Retina (tissue), 1 donor: ENCODE measurements around the gene CHST11.
A peak's percentile ranks its signal among the peaks of the same experiment; 100 is the strongest.

Experiments
- DNase-seq: peaks from one replicate; pipeline ENCODE4 v3.0.0-alpha.2; 2016

CHST11 gene

GRCh38 chr12:104591257-104591885, 134.6 kb downstream of the CHST11 start:
- no peak for DNase-seq

GRCh38 chr12:104593482-104593881, 136.7 kb downstream of the CHST11 start:
- DNase-seq = no peak

- no peak for DNase-seq
These were observed 139.5 kb downstream of the CHST11 start for GRCh38 chr12:104596134-104596799.

- DNase-seq = no peak
These were observed 140.4 kb downstream of the CHST11 start for GRCh38 chr12:104596898-104597843.

GRCh38 chr12:104598342-104599271, 141.9 kb downstream of the CHST11 start:
- DNase-seq = no peak

- DNase-seq = no peak
These were observed 142.7 kb downstream of the CHST11 start for GRCh38 chr12:104599272-104600035.

DNA sequence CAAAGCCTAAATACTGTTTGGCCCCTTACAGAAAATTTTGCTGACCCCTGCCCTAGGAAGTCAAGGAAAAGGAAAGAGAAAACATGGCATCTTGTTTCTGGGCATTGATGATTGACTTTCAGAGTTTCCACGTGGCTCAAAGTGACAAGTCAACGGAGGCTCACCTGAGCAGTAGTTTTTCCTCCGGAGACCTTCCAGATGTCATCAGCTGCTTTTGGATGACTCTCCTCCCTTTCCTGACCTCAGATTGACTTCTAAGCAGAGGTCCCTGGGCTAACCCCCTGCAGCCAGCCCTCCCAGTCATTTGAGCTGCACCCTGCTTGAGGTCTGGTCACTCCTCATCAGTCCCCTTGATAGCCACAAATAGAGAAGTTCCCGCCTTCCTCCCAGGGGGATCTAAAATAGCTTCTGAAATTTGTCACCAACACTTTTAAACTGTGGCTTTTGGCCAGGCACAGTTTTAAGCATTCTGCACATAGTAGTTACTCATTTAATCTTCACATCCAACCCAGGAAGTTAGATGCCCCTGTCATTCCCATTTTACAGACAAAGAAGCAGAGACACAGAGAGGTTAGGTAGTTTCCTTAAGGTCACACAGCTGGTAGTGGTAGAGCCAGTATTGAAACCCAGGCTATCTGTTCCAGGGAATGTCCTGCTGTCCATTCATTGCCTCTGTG, 143.4 kb downstream of the CHST11 start:
- no peak for DNase-seq

DNA sequence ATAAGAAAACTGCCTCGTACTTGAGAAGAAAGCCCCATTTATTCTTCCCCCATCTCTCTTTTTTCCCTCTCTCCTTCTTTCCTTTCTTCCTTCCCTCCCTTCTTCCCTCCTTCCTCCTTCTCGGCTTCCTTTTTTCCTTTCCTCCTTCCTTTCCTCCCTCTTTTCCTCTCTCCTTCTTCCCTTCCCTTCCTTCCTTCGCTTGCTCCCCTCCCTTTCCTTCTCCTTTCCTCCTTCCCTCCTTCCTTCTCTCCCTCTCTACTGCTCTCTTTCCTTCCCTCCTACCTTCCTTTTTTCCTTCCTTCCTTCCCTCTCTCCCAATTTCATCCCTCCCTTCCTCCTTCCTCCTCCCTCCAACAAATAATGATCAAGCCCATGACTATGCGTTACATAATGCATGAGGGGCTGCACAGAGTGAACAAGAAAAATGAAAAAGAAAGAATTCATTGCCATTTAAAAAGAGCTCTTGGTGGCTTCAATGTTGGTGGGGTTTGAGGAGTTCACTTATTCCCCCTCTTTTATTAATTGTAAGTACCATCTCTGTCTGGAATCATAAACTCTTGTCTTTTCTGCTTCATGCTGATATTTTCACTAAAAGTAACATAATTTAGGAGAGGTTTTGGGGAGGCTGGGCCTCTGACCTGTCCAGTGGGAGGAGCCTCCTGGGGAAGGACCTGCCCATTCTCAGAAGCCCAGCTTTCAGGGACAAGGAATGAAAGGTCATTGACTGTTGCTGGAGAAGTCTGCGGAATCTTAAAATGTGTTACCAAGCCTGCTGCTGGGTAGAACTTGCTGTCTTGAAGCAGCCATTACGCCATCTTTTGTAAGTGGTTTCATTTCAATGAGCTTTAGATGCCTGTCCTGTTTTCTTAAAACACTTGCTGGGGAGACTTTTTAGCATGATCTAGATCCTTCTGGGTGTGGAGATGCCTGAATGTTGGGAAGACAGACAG, 144.3 kb downstream of the CHST11 start:
- no peak for DNase-seq

DNA sequence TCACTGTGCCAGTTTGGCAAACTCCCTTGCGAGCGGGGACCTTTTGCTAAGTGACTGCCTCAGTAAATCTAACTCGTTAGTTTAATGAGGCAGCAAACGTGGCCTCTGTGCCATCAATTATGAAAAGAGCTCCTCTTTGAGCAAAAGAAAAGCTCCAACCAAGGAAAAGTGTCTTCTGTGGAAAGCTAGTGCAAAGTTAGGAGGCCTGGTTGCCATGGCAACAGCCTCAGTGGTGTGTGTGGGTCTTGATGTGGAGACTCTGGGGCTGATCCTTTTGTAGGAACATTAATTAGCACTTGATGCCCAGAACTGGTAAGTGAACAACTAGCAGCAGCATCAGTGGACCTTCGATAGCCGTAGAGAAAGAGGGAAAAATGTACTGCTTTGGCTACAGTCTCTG, 145.7 kb downstream of the CHST11 start:
- DNase-seq = peak; percentile 41

DNA sequence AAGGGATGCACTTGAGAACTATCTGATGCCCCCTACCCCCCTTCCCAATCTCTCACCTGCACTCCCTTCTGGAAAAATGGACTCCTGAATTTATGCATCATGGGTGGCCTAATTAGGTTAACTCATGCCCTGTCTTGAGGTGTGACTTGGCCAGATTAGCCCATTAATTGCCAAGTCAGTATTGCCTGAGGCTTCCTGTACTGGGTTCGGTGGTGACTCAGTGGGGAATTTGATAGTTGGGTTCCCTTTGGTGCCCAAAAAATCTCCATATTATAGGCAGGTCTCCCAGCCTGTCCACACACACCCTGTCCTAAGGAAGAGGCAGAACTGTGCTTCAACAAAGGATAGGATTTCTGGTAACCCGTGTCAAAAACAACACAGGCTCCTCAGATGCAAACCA, 146.1 kb downstream of the CHST11 start:
- no peak for DNase-seq

GRCh38 chr12:104603545-104603973, 146.8 kb downstream of the CHST11 start:
- no peak for DNase-seq

- no peak for DNase-seq
These were observed 147.6 kb downstream of the CHST11 start for GRCh38 chr12:104604070-104604994.

- no peak for DNase-seq
These were observed 148.4 kb downstream of the CHST11 start for GRCh38 chr12:104604995-104605675.

DNA sequence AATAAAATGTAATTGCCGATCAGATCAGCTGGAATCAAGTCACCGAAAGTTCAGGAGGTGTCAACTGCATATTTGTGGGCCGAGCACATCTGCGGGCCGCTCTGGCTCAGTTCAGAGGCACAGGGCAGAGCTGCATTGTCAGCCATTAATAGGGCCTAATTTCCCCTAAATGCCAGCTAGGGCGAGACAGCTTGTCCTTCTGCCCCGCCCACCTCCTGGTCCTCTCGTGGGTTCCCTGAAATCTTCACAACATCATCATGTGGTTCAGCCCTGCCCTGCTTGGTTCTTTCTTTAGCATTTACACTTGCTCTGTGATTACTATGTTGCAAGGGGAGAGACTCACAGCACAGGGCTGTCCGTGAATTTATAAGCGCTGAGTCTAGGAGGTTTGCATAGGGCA, 148.9 kb downstream of the CHST11 start:
- DNase-seq = no peak

GRCh38 chr12:104608998-104609397, 152.2 kb downstream of the CHST11 start:
- peak; percentile 59 for DNase-seq

- DNase-seq = no peak
These were observed 152.7 kb downstream of the CHST11 start for GRCh38 chr12:104609445-104609844.

GRCh38 chr12:104610513-104611235, 153.9 kb downstream of the CHST11 start:
- no peak for DNase-seq
